WTC11 (cell line): ENCODE measurements around the gene SLC16A7. TPM values are rescaled to one million over a fixed set of nuclear protein-coding genes. Genes with fewer than 3 reads are reported as not detected.

Source experiments
- ATAC-seq: fragments of 200-7000 bp; cut with Tn5 transposase; 2 replicates; pipeline ENCODE4 v1.10.0; 2021; ENCODE audit warnings: mild to moderate bottlenecking, moderate library complexity
- CTCF ChIA-PET: fragments of 300-600 bp; sonication (Branson Sonifier 250); formaldehyde crosslinking; loops from one replicate; lab custom pipeline; 2021; ENCODE audit warnings: antibody characterized with exemption; lab: Charles Lee
- POLR2A ChIA-PET: fragments of 350-600 bp; sonication (Branson Sonifier 250); formaldehyde crosslinking; loops from one replicate; lab custom pipeline; 2021; ENCODE audit warnings: antibody characterized with exemption; lab: Charles Lee
- DNase-seq: peaks from one replicate; pipeline ENCODE4 v3.0.0; 2021; ENCODE audit warnings: low spot score
- H3K27ac Mint-ChIP-seq: 2 replicates; pipeline ENCODE4 v1.8.0; 2021; ENCODE audit warnings: mixed read lengths
- H3K27me3 Mint-ChIP-seq: 2 replicates; pipeline ENCODE4 v1.8.0; 2021; ENCODE audit warnings: low read depth, mild to moderate bottlenecking, moderate library complexity, mixed read lengths
- H3K36me3 Mint-ChIP-seq: 2 replicates; pipeline ENCODE4 v1.8.0; 2021; ENCODE audit warnings: mixed read lengths
- H3K4me1 Mint-ChIP-seq: 2 replicates; pipeline ENCODE4 v1.8.0; 2022; ENCODE audit warnings: mixed read lengths
- H3K4me3 Mint-ChIP-seq: 2 replicates; pipeline ENCODE4 v1.8.0; 2021; ENCODE audit warnings: mild to moderate bottlenecking, moderate library complexity, mixed read lengths
- H3K9me3 Mint-ChIP-seq: 2 replicates; pipeline ENCODE4 v1.8.0; 2021; ENCODE audit warnings: mixed read lengths
- ATF1 ChIP-seq: sonication (generic); formaldehyde crosslinking; IDR thresholded peaks from 2 replicates; pipeline ENCODE4 v1.8.1; 2023; ENCODE audit warnings: mild to moderate bottlenecking, moderate library complexity, missing genetic modification reagents
- CBFB ChIP-seq: sonication (generic); formaldehyde crosslinking; IDR thresholded peaks from 2 replicates; pipeline ENCODE4 v1.8.1; 2022; ENCODE audit warnings: mild to moderate bottlenecking, low read depth, missing genetic modification reagents
- ELF4 ChIP-seq: sonication (generic); formaldehyde crosslinking; IDR thresholded peaks from 2 replicates; pipeline ENCODE4 v1.8.1; 2022; ENCODE audit warnings: low read depth, mild to moderate bottlenecking, moderate library complexity, missing genetic modification reagents
- GTF2I ChIP-seq: fragments of 250-450 bp; sonication (Bioruptor Pico); conservative IDR thresholded peaks from 2 replicates; pipeline ENCODE4 v1.4.0; 2021; ENCODE audit warnings: mild to moderate bottlenecking
- OVOL2 ChIP-seq: fragments of 250-450 bp; sonication (Bioruptor Pico); IDR thresholded peaks from 2 replicates; pipeline ENCODE4 v1.9.0; 2021; ENCODE audit warnings: mild to moderate bottlenecking, borderline replicate concordance
- RORB ChIP-seq: fragments of 250-450 bp; sonication (Bioruptor Pico); IDR thresholded peaks from 2 replicates; pipeline ENCODE4 v1.9.0; 2021; ENCODE audit warnings: mild to moderate bottlenecking
- TEAD1 ChIP-seq: sonication (generic); formaldehyde crosslinking; IDR thresholded peaks from 2 replicates; pipeline ENCODE4 v1.8.0; 2022; ENCODE audit warnings: mild to moderate bottlenecking, missing genetic modification reagents
- USF2 ChIP-seq: sonication (generic); formaldehyde crosslinking; IDR thresholded peaks from 2 replicates; pipeline ENCODE4 v1.8.1; 2023; ENCODE audit warnings: mild to moderate bottlenecking, missing genetic modification reagents, moderate library complexity
- ZNF121 ChIP-seq: sonication (generic); formaldehyde crosslinking; IDR thresholded peaks from 2 replicates; pipeline ENCODE4 v1.8.0; 2023; ENCODE audit warnings: missing genetic modification reagents
- ZNF138 ChIP-seq: sonication (generic); formaldehyde crosslinking; conservative IDR thresholded peaks from 2 replicates; pipeline ENCODE4 v1.8.1; 2022; ENCODE audit warnings: mild to moderate bottlenecking, moderate library complexity, missing genetic modification reagents
- ZNF425 ChIP-seq: fragments of 250-450 bp; sonication (Bioruptor Pico); conservative IDR thresholded peaks from 2 replicates; pipeline ENCODE4 v1.9.0; 2021; ENCODE audit warnings: mild to moderate bottlenecking
- total RNA-seq: library from RNA; stranded (reverse); gene quantifications from 3 replicates; pipeline ENCODE4 v1.2.3, GENCODE V29; 2021
- TF ChIP-seq, protein P1 (sequence below): sonication (generic); formaldehyde crosslinking; IDR thresholded peaks from 2 replicates; pipeline ENCODE4 v1.8.1; 2023; ENCODE audit warnings: mild to moderate bottlenecking, missing genetic modification reagents
- TF ChIP-seq, protein P2 (sequence below): sonication (generic); formaldehyde crosslinking; IDR thresholded peaks from 2 replicates; pipeline ENCODE4 v1.8.0; 2022; ENCODE audit warnings: mild to moderate bottlenecking, missing genetic modification reagents
- TF ChIP-seq, protein P3 (sequence below): fragments of 250-450 bp; sonication (Bioruptor Pico); IDR thresholded peaks from 2 replicates; pipeline ENCODE4 v1.9.0; 2021; ENCODE audit warnings: mild to moderate bottlenecking, borderline replicate concordance
- TF ChIP-seq, protein P4 (sequence below): sonication (generic); formaldehyde crosslinking; IDR thresholded peaks from 2 replicates; pipeline ENCODE4 v1.8.1; 2023; ENCODE audit warnings: mild to moderate bottlenecking, moderate library complexity, missing genetic modification reagents
- TF ChIP-seq, protein P5 (sequence below): sonication (generic); formaldehyde crosslinking; IDR thresholded peaks from 2 replicates; pipeline ENCODE4 v1.8.0; 2022; ENCODE audit warnings: missing genetic modification reagents
- TF ChIP-seq, protein P6 (sequence below): sonication (generic); formaldehyde crosslinking; IDR thresholded peaks from 2 replicates; pipeline ENCODE4 v1.8.1; 2023; ENCODE audit warnings: mild to moderate bottlenecking, missing genetic modification reagents

SLC16A7 gene
- total RNA-seq, 1 experiment from 2014 or later: 3.4 TPM

DNA sequence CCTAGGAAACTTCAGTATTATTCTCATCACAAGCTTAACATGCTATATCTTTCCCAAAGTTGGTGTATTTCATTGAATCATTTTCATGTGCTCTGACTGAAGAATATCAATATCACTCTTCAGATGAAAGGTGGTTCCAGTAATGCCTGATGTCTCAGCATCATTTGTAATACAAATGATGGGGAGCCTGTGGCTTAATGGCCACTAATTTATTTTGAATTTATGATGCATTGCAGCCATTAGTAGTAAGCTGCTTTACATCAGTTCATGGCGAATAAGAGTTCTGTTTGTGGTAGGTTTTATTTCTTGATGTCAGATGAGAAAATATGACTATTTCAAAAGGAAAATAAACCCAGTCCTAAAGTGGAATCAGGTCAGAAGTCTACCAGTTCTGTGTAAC is 139.4 kb downstream of the SLC16A7 start:
- Mint-ChIP-seq H3K27ac (no peak overlapping the region), H3K9me3 (no peaks in the 10 kb centered on the region), H3K36me3 (no peaks in the 10 kb centered on the region), H3K4me3 (no peak overlapping the region), H3K27me3 (no peaks in the 10 kb centered on the region), H3K4me1 (peaks cover 11% of the 10 kb centered on the region)
- CTCF ChIA-PET: no interaction called here
- DNase-seq (no peak), ATAC-seq (no peak)
- POLR2A ChIA-PET: no interaction called here
- no peak for TF ChIP-seq CBFB (CRISPR knock-in tag)
- TF ChIP-seq ZNF425: no peak
- TF ChIP-seq, protein P1, sequence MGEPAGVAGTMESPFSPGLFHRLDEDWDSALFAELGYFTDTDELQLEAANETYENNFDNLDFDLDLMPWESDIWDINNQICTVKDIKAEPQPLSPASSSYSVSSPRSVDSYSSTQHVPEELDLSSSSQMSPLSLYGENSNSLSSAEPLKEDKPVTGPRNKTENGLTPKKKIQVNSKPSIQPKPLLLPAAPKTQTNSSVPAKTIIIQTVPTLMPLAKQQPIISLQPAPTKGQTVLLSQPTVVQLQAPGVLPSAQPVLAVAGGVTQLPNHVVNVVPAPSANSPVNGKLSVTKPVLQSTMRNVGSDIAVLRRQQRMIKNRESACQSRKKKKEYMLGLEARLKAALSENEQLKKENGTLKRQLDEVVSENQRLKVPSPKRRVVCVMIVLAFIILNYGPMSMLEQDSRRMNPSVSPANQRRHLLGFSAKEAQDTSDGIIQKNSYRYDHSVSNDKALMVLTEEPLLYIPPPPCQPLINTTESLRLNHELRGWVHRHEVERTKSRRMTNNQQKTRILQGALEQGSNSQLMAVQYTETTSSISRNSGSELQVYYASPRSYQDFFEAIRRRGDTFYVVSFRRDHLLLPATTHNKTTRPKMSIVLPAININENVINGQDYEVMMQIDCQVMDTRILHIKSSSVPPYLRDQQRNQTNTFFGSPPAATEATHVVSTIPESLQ (CRISPR knock-in tag): no peak
- TF ChIP-seq, protein P2, sequence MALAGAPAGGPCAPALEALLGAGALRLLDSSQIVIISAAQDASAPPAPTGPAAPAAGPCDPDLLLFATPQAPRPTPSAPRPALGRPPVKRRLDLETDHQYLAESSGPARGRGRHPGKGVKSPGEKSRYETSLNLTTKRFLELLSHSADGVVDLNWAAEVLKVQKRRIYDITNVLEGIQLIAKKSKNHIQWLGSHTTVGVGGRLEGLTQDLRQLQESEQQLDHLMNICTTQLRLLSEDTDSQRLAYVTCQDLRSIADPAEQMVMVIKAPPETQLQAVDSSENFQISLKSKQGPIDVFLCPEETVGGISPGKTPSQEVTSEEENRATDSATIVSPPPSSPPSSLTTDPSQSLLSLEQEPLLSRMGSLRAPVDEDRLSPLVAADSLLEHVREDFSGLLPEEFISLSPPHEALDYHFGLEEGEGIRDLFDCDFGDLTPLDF (CRISPR knock-in tag): no peak
- no peak for TF ChIP-seq ZNF121 (CRISPR knock-in tag)
- TF ChIP-seq TEAD1 (CRISPR knock-in tag): no peak
- no peak for TF ChIP-seq RORB (CRISPR knock-in tag)
- TF ChIP-seq OVOL2 (CRISPR knock-in tag): no peak
- no peak for TF ChIP-seq ZNF138 (CRISPR knock-in tag)
- TF ChIP-seq USF2 (CRISPR knock-in tag): no peak

GRCh38 chr12:59736359-59736758 is 140.5 kb downstream of the SLC16A7 start:
- no peaks in the 10 kb centered on the region for H3K9me3 Mint-ChIP-seq
- ATAC-seq: no peak
- no peaks in the 10 kb centered on the region for H3K36me3 Mint-ChIP-seq
- ChIA-PET CTCF (interaction anchor here (1.0 kb wide), 1 partner anchor 218 kb away, joined by 3 read pairs; no protein-coding TSS in a partner anchor), POLR2A (no interaction called here)
- H3K4me3 Mint-ChIP-seq: no peak overlapping the region
- no peaks in the 10 kb centered on the region for H3K27me3 Mint-ChIP-seq
- no peak for DNase-seq
- peaks cover 11% of the 10 kb centered on the region for H3K4me1 Mint-ChIP-seq
- no peak overlapping the region for H3K27ac Mint-ChIP-seq
- TF ChIP-seq ATF1 (CRISPR knock-in tag): no peak
- TF ChIP-seq, protein P3, sequence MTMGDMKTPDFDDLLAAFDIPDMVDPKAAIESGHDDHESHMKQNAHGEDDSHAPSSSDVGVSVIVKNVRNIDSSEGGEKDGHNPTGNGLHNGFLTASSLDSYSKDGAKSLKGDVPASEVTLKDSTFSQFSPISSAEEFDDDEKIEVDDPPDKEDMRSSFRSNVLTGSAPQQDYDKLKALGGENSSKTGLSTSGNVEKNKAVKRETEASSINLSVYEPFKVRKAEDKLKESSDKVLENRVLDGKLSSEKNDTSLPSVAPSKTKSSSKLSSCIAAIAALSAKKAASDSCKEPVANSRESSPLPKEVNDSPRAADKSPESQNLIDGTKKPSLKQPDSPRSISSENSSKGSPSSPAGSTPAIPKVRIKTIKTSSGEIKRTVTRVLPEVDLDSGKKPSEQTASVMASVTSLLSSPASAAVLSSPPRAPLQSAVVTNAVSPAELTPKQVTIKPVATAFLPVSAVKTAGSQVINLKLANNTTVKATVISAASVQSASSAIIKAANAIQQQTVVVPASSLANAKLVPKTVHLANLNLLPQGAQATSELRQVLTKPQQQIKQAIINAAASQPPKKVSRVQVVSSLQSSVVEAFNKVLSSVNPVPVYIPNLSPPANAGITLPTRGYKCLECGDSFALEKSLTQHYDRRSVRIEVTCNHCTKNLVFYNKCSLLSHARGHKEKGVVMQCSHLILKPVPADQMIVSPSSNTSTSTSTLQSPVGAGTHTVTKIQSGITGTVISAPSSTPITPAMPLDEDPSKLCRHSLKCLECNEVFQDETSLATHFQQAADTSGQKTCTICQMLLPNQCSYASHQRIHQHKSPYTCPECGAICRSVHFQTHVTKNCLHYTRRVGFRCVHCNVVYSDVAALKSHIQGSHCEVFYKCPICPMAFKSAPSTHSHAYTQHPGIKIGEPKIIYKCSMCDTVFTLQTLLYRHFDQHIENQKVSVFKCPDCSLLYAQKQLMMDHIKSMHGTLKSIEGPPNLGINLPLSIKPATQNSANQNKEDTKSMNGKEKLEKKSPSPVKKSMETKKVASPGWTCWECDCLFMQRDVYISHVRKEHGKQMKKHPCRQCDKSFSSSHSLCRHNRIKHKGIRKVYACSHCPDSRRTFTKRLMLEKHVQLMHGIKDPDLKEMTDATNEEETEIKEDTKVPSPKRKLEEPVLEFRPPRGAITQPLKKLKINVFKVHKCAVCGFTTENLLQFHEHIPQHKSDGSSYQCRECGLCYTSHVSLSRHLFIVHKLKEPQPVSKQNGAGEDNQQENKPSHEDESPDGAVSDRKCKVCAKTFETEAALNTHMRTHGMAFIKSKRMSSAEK (CRISPR knock-in tag): no peak
- TF ChIP-seq RORB (CRISPR knock-in tag): no peak
- TF ChIP-seq, protein P4, sequence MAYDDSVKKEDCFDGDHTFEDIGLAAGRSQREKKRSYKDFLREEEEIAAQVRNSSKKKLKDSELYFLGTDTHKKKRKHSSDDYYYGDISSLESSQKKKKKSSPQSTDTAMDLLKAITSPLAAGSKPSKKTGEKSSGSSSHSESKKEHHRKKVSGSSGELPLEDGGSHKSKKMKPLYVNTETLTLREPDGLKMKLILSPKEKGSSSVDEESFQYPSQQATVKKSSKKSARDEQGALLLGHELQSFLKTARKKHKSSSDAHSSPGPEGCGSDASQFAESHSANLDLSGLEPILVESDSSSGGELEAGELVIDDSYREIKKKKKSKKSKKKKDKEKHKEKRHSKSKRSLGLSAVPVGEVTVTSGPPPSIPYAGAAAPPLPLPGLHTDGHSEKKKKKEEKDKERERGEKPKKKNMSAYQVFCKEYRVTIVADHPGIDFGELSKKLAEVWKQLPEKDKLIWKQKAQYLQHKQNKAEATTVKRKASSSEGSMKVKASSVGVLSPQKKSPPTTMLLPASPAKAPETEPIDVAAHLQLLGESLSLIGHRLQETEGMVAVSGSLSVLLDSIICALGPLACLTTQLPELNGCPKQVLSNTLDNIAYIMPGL (CRISPR knock-in tag): no peak
- no peak for TF ChIP-seq ELF4 (CRISPR knock-in tag)
- TF ChIP-seq, protein P5, sequence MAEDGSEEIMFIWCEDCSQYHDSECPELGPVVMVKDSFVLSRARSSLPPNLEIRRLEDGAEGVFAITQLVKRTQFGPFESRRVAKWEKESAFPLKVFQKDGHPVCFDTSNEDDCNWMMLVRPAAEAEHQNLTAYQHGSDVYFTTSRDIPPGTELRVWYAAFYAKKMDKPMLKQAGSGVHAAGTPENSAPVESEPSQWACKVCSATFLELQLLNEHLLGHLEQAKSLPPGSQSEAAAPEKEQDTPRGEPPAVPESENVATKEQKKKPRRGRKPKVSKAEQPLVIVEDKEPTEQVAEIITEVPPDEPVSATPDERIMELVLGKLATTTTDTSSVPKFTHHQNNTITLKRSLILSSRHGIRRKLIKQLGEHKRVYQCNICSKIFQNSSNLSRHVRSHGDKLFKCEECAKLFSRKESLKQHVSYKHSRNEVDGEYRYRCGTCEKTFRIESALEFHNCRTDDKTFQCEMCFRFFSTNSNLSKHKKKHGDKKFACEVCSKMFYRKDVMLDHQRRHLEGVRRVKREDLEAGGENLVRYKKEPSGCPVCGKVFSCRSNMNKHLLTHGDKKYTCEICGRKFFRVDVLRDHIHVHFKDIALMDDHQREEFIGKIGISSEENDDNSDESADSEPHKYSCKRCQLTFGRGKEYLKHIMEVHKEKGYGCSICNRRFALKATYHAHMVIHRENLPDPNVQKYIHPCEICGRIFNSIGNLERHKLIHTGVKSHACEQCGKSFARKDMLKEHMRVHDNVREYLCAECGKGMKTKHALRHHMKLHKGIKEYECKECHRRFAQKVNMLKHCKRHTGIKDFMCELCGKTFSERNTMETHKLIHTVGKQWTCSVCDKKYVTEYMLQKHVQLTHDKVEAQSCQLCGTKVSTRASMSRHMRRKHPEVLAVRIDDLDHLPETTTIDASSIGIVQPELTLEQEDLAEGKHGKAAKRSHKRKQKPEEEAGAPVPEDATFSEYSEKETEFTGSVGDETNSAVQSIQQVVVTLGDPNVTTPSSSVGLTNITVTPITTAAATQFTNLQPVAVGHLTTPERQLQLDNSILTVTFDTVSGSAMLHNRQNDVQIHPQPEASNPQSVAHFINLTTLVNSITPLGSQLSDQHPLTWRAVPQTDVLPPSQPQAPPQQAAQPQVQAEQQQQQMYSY (CRISPR knock-in tag): no peak
- TF ChIP-seq GTF2I (CRISPR knock-in tag): no peak
- TF ChIP-seq, protein P6, sequence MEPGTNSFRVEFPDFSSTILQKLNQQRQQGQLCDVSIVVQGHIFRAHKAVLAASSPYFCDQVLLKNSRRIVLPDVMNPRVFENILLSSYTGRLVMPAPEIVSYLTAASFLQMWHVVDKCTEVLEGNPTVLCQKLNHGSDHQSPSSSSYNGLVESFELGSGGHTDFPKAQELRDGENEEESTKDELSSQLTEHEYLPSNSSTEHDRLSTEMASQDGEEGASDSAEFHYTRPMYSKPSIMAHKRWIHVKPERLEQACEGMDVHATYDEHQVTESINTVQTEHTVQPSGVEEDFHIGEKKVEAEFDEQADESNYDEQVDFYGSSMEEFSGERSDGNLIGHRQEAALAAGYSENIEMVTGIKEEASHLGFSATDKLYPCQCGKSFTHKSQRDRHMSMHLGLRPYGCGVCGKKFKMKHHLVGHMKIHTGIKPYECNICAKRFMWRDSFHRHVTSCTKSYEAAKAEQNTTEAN: no peak
